ENCODE results near the gene C16orf54. TPM values are rescaled to one million over a fixed set of nuclear protein-coding genes. Genes with fewer than 3 reads are reported as not detected.

Gene C16orf54
- total and polyA plus RNA-seq, 7 donors, result 0.46 to 10.1 (median 1.0) TPM; not detected in 1

DNA sequence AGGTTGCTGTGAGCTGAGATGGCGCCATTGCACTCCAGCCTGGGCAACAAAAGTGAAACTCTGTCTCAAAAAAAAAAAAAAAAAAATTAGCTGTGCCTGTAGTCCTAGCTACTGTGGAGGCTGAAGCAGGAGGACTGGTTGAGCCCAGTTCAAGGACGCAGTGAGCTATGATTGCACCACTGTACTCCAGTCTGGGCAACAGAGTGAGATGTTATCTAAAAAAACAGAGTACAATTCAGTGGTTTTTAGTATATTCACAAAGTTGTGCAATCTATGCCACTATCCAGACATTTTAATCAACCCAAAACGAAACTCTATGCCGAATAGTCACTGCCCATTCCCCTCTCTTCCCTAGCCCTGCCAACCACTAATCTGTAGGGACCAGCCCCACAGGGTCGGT lies 25.1 kb downstream of the C16orf54 start:
- DNase-seq, result no peak
- TF ChIP-seq POLR2A (IDR thresholded peaks at IDR 0.05) (no peak), EP300 (IDR thresholded peaks at IDR 0.05) (no peak), CTCF (IDR thresholded peaks at IDR 0.05) (no peak), POLR2AphosphoS5 (IDR thresholded peaks at IDR 0.05) (no peak)
- WGBS, 2 donors, result 85 to 87% methylated on average over 5 of the region's 5 CpGs
- no peaks in the 10 kb centered on the region for H3K4me1 ChIP-seq
- no peak overlapping the region for H3K4me3 ChIP-seq
- no peaks in the 10 kb centered on the region for H3K9me3 ChIP-seq
- H3K27me3 ChIP-seq, result no peaks in the 10 kb centered on the region
- intact Hi-C loops (cut with DNase I), result no loop called here
- H3K36me3 ChIP-seq, result no peaks in the 10 kb centered on the region
- no peak overlapping the region for H3K27ac ChIP-seq

GRCh38 chr16:29719063-29719462 lies 26.7 kb downstream of the C16orf54 start:
- DNase-seq, result no peak
- no peak for TF ChIP-seq CTCF (IDR thresholded peaks at IDR 0.05)
- TF ChIP-seq EP300 (IDR thresholded peaks at IDR 0.05), result no peak
- no peak for TF ChIP-seq POLR2AphosphoS5 (IDR thresholded peaks at IDR 0.05)
- no peak for TF ChIP-seq POLR2A (IDR thresholded peaks at IDR 0.05)
- H3K27me3 ChIP-seq, result no peaks in the 10 kb centered on the region
- no peak overlapping the region for H3K4me3 ChIP-seq
- no peak overlapping the region for H3K27ac ChIP-seq
- H3K36me3 ChIP-seq, result no peaks in the 10 kb centered on the region
- no peaks in the 10 kb centered on the region for H3K9me3 ChIP-seq
- 20 to 36% methylated on average over 4 of the region's 4 CpGs for WGBS, 2 donors
- H3K4me1 ChIP-seq, result no peaks in the 10 kb centered on the region
- intact Hi-C loops (cut with DNase I), result no loop called here

DNA sequence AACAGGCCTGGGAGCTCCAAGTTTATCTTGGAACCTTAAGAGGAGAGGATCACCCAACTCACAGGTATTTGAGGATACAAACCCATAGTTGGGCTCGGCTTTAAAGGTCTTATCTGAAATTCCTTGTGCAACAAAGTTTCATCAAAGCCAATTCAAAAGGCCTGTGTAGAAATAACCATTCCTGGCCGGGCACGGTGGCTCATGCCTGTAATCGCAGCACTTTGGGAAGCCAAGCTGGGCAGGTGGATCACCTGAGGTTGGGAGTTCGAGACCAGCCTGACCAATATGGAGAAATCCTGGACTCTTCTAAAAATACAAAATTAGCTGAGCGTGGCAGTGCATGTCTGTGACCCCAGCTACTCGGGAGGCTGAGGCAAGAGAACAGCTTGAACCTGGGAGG lies 28.7 kb downstream of the C16orf54 start:
- Histone ChIP-seq H3K27me3 (no peaks in the 10 kb centered on the region), H3K4me1 (no peaks in the 10 kb centered on the region), H3K36me3 (no peaks in the 10 kb centered on the region), H3K9me3 (no peaks in the 10 kb centered on the region), H3K27ac (no peak overlapping the region), H3K4me3 (no peak overlapping the region)
- WGBS, 2 donors, result 90 to 93% methylated on average over 7 of the region's 7 CpGs
- DNase-seq, result no peak
- no peak for TF ChIP-seq POLR2A (IDR thresholded peaks at IDR 0.05)
- no peak for TF ChIP-seq EP300 (IDR thresholded peaks at IDR 0.05)
- no peak for TF ChIP-seq CTCF (IDR thresholded peaks at IDR 0.05)
- TF ChIP-seq POLR2AphosphoS5 (IDR thresholded peaks at IDR 0.05), result no peak
- intact Hi-C loops (cut with DNase I), result no loop called here

DNA sequence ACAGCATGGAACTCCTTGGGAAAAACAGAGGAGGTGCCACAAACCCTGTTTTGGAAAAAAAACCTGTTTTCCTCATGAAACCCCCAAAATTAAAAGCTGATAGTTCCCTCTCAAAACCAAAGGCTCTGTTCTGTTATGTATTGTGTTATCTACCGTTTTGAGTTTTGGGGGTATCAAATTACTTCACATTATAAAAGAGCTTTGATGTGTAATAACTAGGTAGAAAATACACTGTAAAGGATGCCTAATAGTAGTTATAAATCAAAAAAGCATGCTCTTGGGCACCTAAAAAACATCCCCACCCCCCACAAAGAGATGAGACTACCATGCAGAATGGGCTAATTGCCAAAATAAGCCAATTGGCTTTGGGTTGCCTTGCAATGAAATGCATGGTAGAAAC lies 30.8 kb downstream of the C16orf54 start:
- H3K27ac ChIP-seq, result no peak overlapping the region
- H3K4me1 ChIP-seq, result peaks cover 0 to 7% (median 3%) of the 10 kb centered on the region in 4 donors
- H3K4me3 ChIP-seq, result no peak overlapping the region
- no peak for DNase-seq
- intact Hi-C loops (cut with DNase I), result no loop called here
- no peaks in the 10 kb centered on the region for H3K9me3 ChIP-seq
- TF ChIP-seq POLR2AphosphoS5 (IDR thresholded peaks at IDR 0.05) (no peak), EP300 (IDR thresholded peaks at IDR 0.05) (no peak), CTCF (IDR thresholded peaks at IDR 0.05) (no peak), POLR2A (IDR thresholded peaks at IDR 0.05) (no peak)
- no peaks in the 10 kb centered on the region for H3K36me3 ChIP-seq
- 26 to 56% methylated on average over 1 of the region's 1 CpG for WGBS, 2 donors
- no peaks in the 10 kb centered on the region for H3K27me3 ChIP-seq

DNA sequence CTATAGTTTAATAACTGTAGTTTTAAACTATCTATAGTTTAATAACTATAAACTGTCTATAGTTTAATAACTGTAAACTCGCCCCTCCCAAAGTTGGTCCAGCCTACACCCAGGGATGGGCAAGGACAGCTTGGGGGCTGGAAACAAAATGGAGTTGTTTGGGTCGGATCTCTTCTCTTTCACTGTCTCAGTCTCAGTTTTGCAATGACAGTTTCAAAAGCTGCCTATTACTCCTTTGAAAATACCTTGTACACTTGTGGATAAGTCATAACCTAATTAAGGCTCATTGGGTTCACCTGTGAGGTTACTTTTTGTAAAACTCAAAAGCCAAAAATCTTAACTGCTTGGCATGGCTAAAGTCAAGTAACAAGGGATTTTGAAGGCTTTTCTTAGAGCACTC lies 31.4 kb downstream of the C16orf54 start:
- no peak for TF ChIP-seq EP300 (IDR thresholded peaks at IDR 0.05)
- no peak for TF ChIP-seq POLR2A (IDR thresholded peaks at IDR 0.05)
- no peak for TF ChIP-seq CTCF (IDR thresholded peaks at IDR 0.05)
- no peak for TF ChIP-seq POLR2AphosphoS5 (IDR thresholded peaks at IDR 0.05)
- intact Hi-C loops (cut with DNase I), result no loop called here
- 82 to 89% methylated on average over 2 of the region's 2 CpGs for WGBS, 2 donors
- Histone ChIP-seq H3K27ac (no peak overlapping the region), H3K4me1 (peaks cover 0 to 8% (median 3%) of the 10 kb centered on the region in 4 donors), H3K4me3 (no peak overlapping the region), H3K27me3 (no peaks in the 10 kb centered on the region), H3K36me3 (no peaks in the 10 kb centered on the region), H3K9me3 (no peaks in the 10 kb centered on the region)
- DNase-seq, result no peak

All from sigmoid colon (tissue), 7 donors.